GM12878 (cell line): ENCODE results near the gene IFIH1. TPM values are rescaled to one million over a fixed set of nuclear protein-coding genes. Genes with fewer than 3 reads are reported as not detected.
A peak's percentile ranks its signal among the peaks of the same experiment; 100 is the strongest.

Experiments used
- ATAC-seq: fragments of 200-7000 bp; cut with Tn5 transposase; 3 replicates; pipeline ENCODE4 v1.9.1; 2020; ENCODE audit warnings: mild to moderate bottlenecking, moderate library complexity
- BruUV-seq: library from RNA; stranded (reverse); fragments of 400-500 nt; replicated peaks from 2 replicates; lab custom pipeline; 2021; lab: Mats Ljungman, UMichigan
- CTCF ChIA-PET: fragments of 300-600 bp; sonication (Branson Sonifier 250); formaldehyde crosslinking; extraction: SDS; loops from one replicate; lab custom pipeline; 2021; ENCODE audit warnings: inconsistent platforms; lab: Yijun Ruan, JAX
- POLR2A ChIA-PET: fragments of 350-600 bp; formaldehyde crosslinking; extraction: SDS; loops from one replicate; lab custom pipeline; 2021; ENCODE audit warnings: inconsistent platforms; lab: Charles Lee
- RAD21 ChIA-PET: fragments of 300-600 bp; sonication (Branson Sonifier 250); formaldehyde crosslinking; loops from one replicate; lab custom pipeline; 2023; ENCODE audit warnings: antibody characterized with exemption; ENCODE audit not compliant: unreplicated experiment; lab: Charles Lee
- SMC1A ChIA-PET: fragments of 300-600 bp; sonication (Branson Sonifier 250); formaldehyde crosslinking; loops from one replicate; lab custom pipeline; 2023; ENCODE audit not compliant: unreplicated experiment, uncharacterized antibody; lab: Charles Lee
- DNase-seq: peaks from one replicate; pipeline ENCODE4 v3.0.0-alpha.2; 2011; ENCODE audit warnings: low read depth, low spot score
- FAIRE-seq: peaks from 3 replicates; lab custom pipeline; 2011; peaks lifted over from hg19 to GRCh38; lab: Jason Lieb, UNC
- H2AFZ ChIP-seq: 2 replicates; pipeline ENCODE4 v1.6.0; 2011; ENCODE audit warnings: low read depth, low read length, control low read depth; ENCODE audit not compliant: control insufficient read depth
- H3K27ac ChIP-seq: 2 replicates; pipeline ENCODE4 v1.5.1; 2011; ENCODE audit warnings: control low read depth; ENCODE audit not compliant: control insufficient read depth, insufficient read depth
- H3K27me3 ChIP-seq, 2 experiments: replicated peaks in 1 of 2; 2 replicates each; pipeline versions ENCODE4 v1.6.0 to v1.6.1; 2011; ENCODE audit warnings: low read length in 1 of 2; ENCODE audit not compliant: control insufficient read depth in 2 of 2, insufficient read depth in 2 of 2
- H3K36me3 ChIP-seq, 2 experiments: 2 replicates each; pipeline ENCODE4 v1.5.1; 2011; ENCODE audit warnings: low read length in 1 of 2; ENCODE audit not compliant: control insufficient read depth in 2 of 2, insufficient read depth in 2 of 2
- H3K4me1 ChIP-seq: 2 replicates; pipeline ENCODE4 v1.6.1; 2011; ENCODE audit warnings: mild to moderate bottlenecking, low read length, moderate library complexity, mixed read lengths; ENCODE audit not compliant: control insufficient read depth, insufficient read depth
- H3K4me2 ChIP-seq: 2 replicates; pipeline ENCODE4 v1.6.0; 2011; ENCODE audit warnings: control low read depth; ENCODE audit not compliant: control insufficient read depth, insufficient read depth
- H3K4me3 ChIP-seq: fragments of 200-600 bp; sonication (generic); 2 replicates; pipeline ENCODE4 v1.5.1; 2016
- H3K79me2 ChIP-seq: 2 replicates; pipeline ENCODE4 v1.6.0; 2011; ENCODE audit warnings: low read length; ENCODE audit not compliant: control insufficient read depth, insufficient read depth
- H3K9ac ChIP-seq: 2 replicates; pipeline ENCODE4 v1.8.0; 2011; ENCODE audit warnings: low read length, control low read depth, mixed read lengths; ENCODE audit not compliant: control insufficient read depth, insufficient read depth
- H3K9me3 ChIP-seq: replicated peaks from 3 replicates; pipeline ENCODE4 v1.5.1; 2011; ENCODE audit warnings: mild to moderate bottlenecking, low read length; ENCODE audit not compliant: control insufficient read depth, insufficient read depth
- H4K20me1 ChIP-seq: 2 replicates; pipeline ENCODE4 v1.6.0; 2011; ENCODE audit not compliant: control insufficient read depth, insufficient read depth
- ATF2 ChIP-seq: IDR thresholded peaks from 2 replicates; pipeline ENCODE4 v1.6.1; 2012; ENCODE audit warnings: low read length, inconsistent platforms
- ATF7 ChIP-seq: fragments of 450-650 bp; IDR thresholded peaks from 2 replicates; pipeline ENCODE4 v1.6.1; 2016; ENCODE audit warnings: low read depth, mild to moderate bottlenecking
- BMI1 ChIP-seq: fragments of 450-650 bp; IDR thresholded peaks from 2 replicates; pipeline ENCODE4 v1.6.1; 2016; ENCODE audit warnings: mild to moderate bottlenecking, moderate library complexity, borderline replicate concordance
- MXI1 ChIP-seq: fragments of 150-350 bp; IDR thresholded peaks from 2 replicates; pipeline ENCODE4 v1.6.1; 2011; ENCODE audit warnings: low read depth, mild to moderate bottlenecking, inconsistent platforms, low read length, improper control_type of control experiment
- NBN ChIP-seq: fragments of 450-650 bp; IDR thresholded peaks from 2 replicates; pipeline ENCODE4 v1.6.1; 2016
- NKRF ChIP-seq: fragments of 450-650 bp; conservative IDR thresholded peaks from 2 replicates; pipeline ENCODE4 v1.6.1; 2017; ENCODE audit warnings: mild to moderate bottlenecking, moderate library complexity
- NR2C2 ChIP-seq: IDR thresholded peaks from 2 replicates; pipeline ENCODE4 v1.6.1; 2011; ENCODE audit warnings: borderline replicate concordance, low read depth; ENCODE audit not compliant: control insufficient read depth, insufficient read length
- SIN3A ChIP-seq: IDR thresholded peaks from 2 replicates; pipeline ENCODE4 v1.6.1; 2012; ENCODE audit warnings: low read depth, low read length, improper control_type of control experiment
- TARDBP ChIP-seq: IDR thresholded peaks from 2 replicates; pipeline ENCODE4 v1.6.1; 2016; ENCODE audit warnings: borderline replicate concordance
- YBX1 ChIP-seq: fragments of 450-650 bp; IDR thresholded peaks from 2 replicates; pipeline ENCODE4 v1.6.1; 2016; ENCODE audit warnings: antibody characterized with exemption
- ZBTB40 ChIP-seq: fragments of 450-650 bp; IDR thresholded peaks from 2 replicates; pipeline ENCODE4 v1.6.1; 2016; ENCODE audit warnings: mild to moderate bottlenecking, moderate library complexity, borderline replicate concordance
- ZNF207 ChIP-seq: fragments of 450-650 bp; IDR thresholded peaks from 2 replicates; pipeline ENCODE4 v1.6.1; 2014; ENCODE audit warnings: antibody characterized with exemption, mild to moderate bottlenecking, borderline replicate concordance
- WGBS: methylation state at CpG from one replicate; pipeline ENCODE4 v1.1.6; 2016; ENCODE audit warnings: low lambda C conversion rate; ENCODE audit not compliant: insufficient replicate concordance, insufficient coverage; ENCODE audit errors: missing lambda C conversion rate; 5-methylcytosine and 5-hydroxymethylcytosine counted together
- in situ Hi-C: fragments of 300-500 bp; cut with MboI; formaldehyde crosslinking; loops from 9 replicates; pipeline ENCODE4 v1.14.3; 2018; ENCODE audit warnings: mixed read lengths
- intact Hi-C: fragments of 100-400 bp; cut with micrococcal nuclease; formaldehyde crosslinking; loops from one replicate; pipeline ENCODE4 v1.14.2; 2022; ENCODE audit not compliant: unreplicated experiment
- polyA plus RNA-seq, 11 experiments: library from polyadenylated mRNA; depleted of rRNA in 4 of 11; unstranded in 6 of 11; stranded (reverse) in 5 of 11; fragments of >200 nt; fragmentation: Nextera tagmentation in 4 of 11; fragmentation: Illumina TruSeq in 1 of 11; extraction: Ambion mirVana in 4 of 11; extraction: Trizol in 1 of 11; gene quantifications; 1 replicate in 1 of 11; 2 replicates in 10 of 11; pipeline versions ENCODE4 v1.2.1 to v1.2.3, GENCODE V29; 2011 to 2016; ENCODE audit warnings: inconsistent platforms in 2 of 11, missing spikeins in 2 of 11, low read depth in 1 of 11
- total RNA-seq, 4 experiments: library from RNA; depleted of rRNA in 3 of 4; stranded (reverse); fragments of >200 nt in 3 of 4; fragmentation: Illumina TruSeq in 1 of 4; extraction: Trizol in 1 of 4; gene quantifications; 2 replicates each; pipeline versions ENCODE4 v1.2.1 to v1.2.3, GENCODE V29; 2013 to 2021
- TF ChIP-seq, protein P1 (sequence below): fragments of 450-650 bp; IDR thresholded peaks from 2 replicates; pipeline ENCODE4 v1.6.1; 2017; ENCODE audit warnings: low read depth, mild to moderate bottlenecking, moderate library complexity

The IFIH1 gene
- total and polyA plus RNA-seq, 10 of the 15 experiments (the other 5 are each of a cell fraction or from before 2014, with no cell fraction given), result 12.5 to 40.9 (median 28.8) TPM

- Histone ChIP-seq H3K27me3 (no peaks in the 10 kb centered on the region), H3K9me3 (no peaks in the 10 kb centered on the region), H4K20me1 (no peaks in the 10 kb centered on the region), H3K4me3 (peak overlapping the region; percentile 90), H3K27ac (peak overlapping the region; percentile 98), H3K36me3 (peaks cover 0 to 3% of the 10 kb centered on the region in 2 experiments; a peak in 1 of 4 replicates), H3K9ac (peak overlapping the region; percentile 97), H3K4me1 (no peaks in the 10 kb centered on the region), H2AFZ (no peak overlapping the region), H3K79me2 (peaks cover 95% of the 10 kb centered on the region), H3K4me2 (peak overlapping the region; percentile 92)
- FAIRE-seq (no peak), ATAC-seq (no peak), DNase-seq (no peak)
- RAD21 ChIA-PET, result interaction anchor here (1.1 to 4.1 kb wide), 3 partner anchors 8 to 17 kb away, joined by 3 to 33 read pairs (median 5); no protein-coding TSS in a partner anchor
- peak; percentile 99 for TF ChIP-seq ZBTB40
- TF ChIP-seq, protein P1, sequence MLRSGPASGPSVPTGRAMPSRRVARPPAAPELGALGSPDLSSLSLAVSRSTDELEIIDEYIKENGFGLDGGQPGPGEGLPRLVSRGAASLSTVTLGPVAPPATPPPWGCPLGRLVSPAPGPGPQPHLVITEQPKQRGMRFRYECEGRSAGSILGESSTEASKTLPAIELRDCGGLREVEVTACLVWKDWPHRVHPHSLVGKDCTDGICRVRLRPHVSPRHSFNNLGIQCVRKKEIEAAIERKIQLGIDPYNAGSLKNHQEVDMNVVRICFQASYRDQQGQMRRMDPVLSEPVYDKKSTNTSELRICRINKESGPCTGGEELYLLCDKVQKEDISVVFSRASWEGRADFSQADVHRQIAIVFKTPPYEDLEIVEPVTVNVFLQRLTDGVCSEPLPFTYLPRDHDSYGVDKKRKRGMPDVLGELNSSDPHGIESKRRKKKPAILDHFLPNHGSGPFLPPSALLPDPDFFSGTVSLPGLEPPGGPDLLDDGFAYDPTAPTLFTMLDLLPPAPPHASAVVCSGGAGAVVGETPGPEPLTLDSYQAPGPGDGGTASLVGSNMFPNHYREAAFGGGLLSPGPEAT, result 0 out of 2 replicates have a peak, but pooled peaks have one; percentile 6
- peak; percentile 42; the same call in 1 of the 2 replicates for TF ChIP-seq NKRF
- TF ChIP-seq ATF7, result 0 out of 2 replicates have a peak, but pooled peaks have one; percentile 9
- TF ChIP-seq TARDBP, result no peak
- TF ChIP-seq NR2C2, result no peak
- TF ChIP-seq SIN3A, result peak; percentile 64; the same call in 1 of the 2 replicates
- 0 out of 2 replicates have a peak, but pooled peaks have one; percentile 38 for TF ChIP-seq MXI1
- TF ChIP-seq ZNF207, result no peak
- no peak for TF ChIP-seq ATF2
- no peak for TF ChIP-seq NBN
- no peak for TF ChIP-seq BMI1
- no peak for TF ChIP-seq YBX1
- intact Hi-C loops, result loop anchor here (5.0 to 10.0 kb wide), 6 partner anchors 260 to 1152 kb away; partner anchors contain the start of genes PSMD14 and TANK
- CTCF ChIA-PET, result interaction anchor here (1.0 to 5.8 kb wide), 7 partner anchors 8 to 28 kb away, joined by 3 to 55 read pairs (median 22); no protein-coding TSS in a partner anchor
- SMC1A ChIA-PET, result interaction anchor here (0.7 to 2.8 kb wide), 6 partner anchors 12 to 169 kb away, joined by 3 to 15 read pairs (median 4); partner anchors contain the start of gene GCA
- in situ Hi-C loops, result loop anchor here (25.0 kb wide), 1 partner anchor 930 kb away; no protein-coding TSS in a partner anchor
- POLR2A ChIA-PET, result interaction anchor here (0.5 to 2.2 kb wide), 3 partner anchors 8 to 17 kb away, joined by 3 to 9 read pairs (median 8); no protein-coding TSS in a partner anchor
- BruUV-seq, result no TSS peak
- 2% methylated on average over 3 of the region's 3 CpGs for WGBS
Observed at GRCh38 chr2:162317058-162317742, 1.3 kb downstream of the IFIH1 start.
